Thyroid gland (tissue), 4 donors: ENCODE results near the gene EHD3.

Experiments used
- CTCF ChIP-seq, 6 experiments: fragments of 200-600 bp in 3 of 6; fragments of 450-650 bp in 3 of 6; sonication (generic) in 3 of 6; IDR thresholded peaks; one replicate each; pipeline ENCODE4 v1.5.1; 2016 to 2019; ENCODE audit warnings: antibody characterized with exemption in 6 of 6, mild to moderate bottlenecking in 2 of 6, inconsistent platforms in 1 of 6, moderate library complexity in 1 of 6
- POLR2A ChIP-seq, 2 donors: fragments of 450-650 bp; IDR thresholded peaks; one replicate each; pipeline ENCODE4 v1.6.1; 2017; ENCODE audit warnings: antibody characterized with exemption in 2 of 2, mild to moderate bottlenecking in 2 of 2, moderate library complexity in 1 of 2

- no peak for TF ChIP-seq CTCF (IDR thresholded peaks at IDR 0.05)
- no peak for TF ChIP-seq POLR2A (IDR thresholded peaks at IDR 0.05)
Observed at GRCh38 chr2:31318361-31319336, 84.7 kb downstream of the EHD3 start.
